Measurements from ENCODE around the gene GOLPH3. TPM values are rescaled to one million over a fixed set of nuclear protein-coding genes. Genes with fewer than 3 reads are reported as not detected.

The GOLPH3 gene
- total and polyA plus RNA-seq, 2 of the 8 experiments (the other 6 are each of a cell fraction or from before 2014, with no cell fraction given) = 53.7 to 93.6 TPM

DNA sequence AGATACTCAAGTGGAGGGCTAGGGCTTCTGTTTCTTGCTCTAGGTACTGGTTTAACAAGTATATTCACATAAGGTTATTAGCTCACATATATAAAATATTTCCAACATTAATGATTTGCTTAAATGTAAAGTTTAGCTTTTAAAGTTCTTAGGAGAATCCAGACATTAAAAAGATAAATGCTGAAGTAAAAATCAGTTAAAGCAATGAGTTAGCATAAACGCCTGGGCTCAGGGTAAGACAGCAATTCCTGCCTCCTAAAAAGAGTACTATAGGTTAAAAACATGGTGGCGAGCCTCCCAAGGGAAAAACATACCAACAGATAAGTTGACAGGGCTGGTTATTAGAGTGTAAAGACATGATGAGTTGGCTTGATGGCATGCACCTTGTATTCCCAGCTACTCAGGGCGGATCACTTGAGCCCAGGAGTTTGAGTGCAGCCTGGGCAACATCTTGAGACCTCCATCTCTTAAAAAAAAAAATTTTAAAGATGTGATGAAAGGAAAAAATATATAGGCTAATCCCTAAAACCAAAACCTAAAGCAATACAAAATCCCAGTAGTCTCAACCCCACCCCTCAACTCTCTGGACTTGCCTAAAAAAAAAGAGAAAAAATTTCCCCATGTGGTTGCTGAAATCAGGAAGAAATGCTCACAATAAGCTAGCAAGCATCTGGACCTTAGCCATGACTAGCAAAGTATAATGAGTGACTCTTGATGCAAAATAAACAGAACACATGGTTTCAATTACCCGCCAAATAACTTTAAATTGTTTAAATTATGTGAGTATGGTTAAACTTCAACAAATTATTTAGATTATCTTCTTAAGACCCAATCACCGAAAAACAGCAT is 3.6 kb downstream of the GOLPH3 start:
- Histone ChIP-seq H3K18ac (ENCODE audit: extremely low read depth, low read length) (no peak overlapping the region), H2BK120ac (replicated peaks; ENCODE audit: low read depth, low read length) (no peak overlapping the region), H3K79me2 (ENCODE audit: control insufficient read depth in 1 of 2, insufficient read depth in 2 of 2, low read length in 2 of 2) (peaks cover 26 to 80% of the 10 kb centered on the region in 2 experiments), H3K23ac (ENCODE audit: insufficient read length) (no peak overlapping the region), H4K20me1 (replicated peaks in 1 of 2; ENCODE audit: control insufficient read depth in 1 of 2, insufficient read depth in 2 of 2, low read length in 2 of 2) (peaks cover 1 to 2% of the 10 kb centered on the region in 2 experiments), H4K91ac (replicated peaks; ENCODE audit: insufficient read length, low read length) (no peak overlapping the region), H3K4me1 (replicated peaks in 1 of 4; ENCODE audit: control insufficient read depth in 3 of 4, insufficient read depth in 4 of 4, low read length in 3 of 4) (no peaks in the 10 kb centered on the region), H2AFZ (ENCODE audit: low read length) (no peak overlapping the region), H2BK20ac (ENCODE audit: low read length) (no peak overlapping the region), H3K4ac (replicated peaks; ENCODE audit: insufficient read length, low read depth, low read length) (no peak overlapping the region), H3K79me1 (ENCODE audit: low read depth, low read length) (peaks cover 2% of the 10 kb centered on the region), H3K36me3 (ENCODE audit: control insufficient read depth in 2 of 4, insufficient read depth in 4 of 4, low read length in 3 of 4) (peaks cover 9 to 52% (median 19%) of the 10 kb centered on the region in 4 experiments; a peak in 7 of 8 replicates), H2BK5ac (ENCODE audit: low read depth, low read length) (no peak overlapping the region), H3K4me2 (ENCODE audit: insufficient read depth in 1 of 2, low read depth in 2 of 2, low read length in 2 of 2) (no peak overlapping the region; a peak in 1 of 4 replicates), H3K27me3 (replicated peaks in 1 of 4; ENCODE audit: control insufficient read depth in 3 of 4, extremely low read depth in 1 of 4, insufficient read depth in 3 of 4, low read length in 3 of 4) (no peaks in the 10 kb centered on the region), H3K4me3 (ENCODE audit: extremely low read depth in 1 of 4, insufficient read depth in 2 of 4, low read depth in 3 of 4, low read length in 4 of 4) (peak overlapping the region in 1 of 4 experiments; percentile 88; a peak in 1 of 8 replicates), H3K14ac (ENCODE audit: insufficient read length) (no peak overlapping the region), H2BK15ac (ENCODE audit: low read length) (no peak overlapping the region), H3K9ac (replicated peaks in 1 of 4; ENCODE audit: extremely low read depth in 1 of 4, low read depth in 3 of 4, low read length in 3 of 4) (no peak overlapping the region), H3K56ac (replicated peaks; ENCODE audit: insufficient read length, low read depth, low read length) (no peak overlapping the region), H4K8ac (ENCODE audit: extremely low read depth, insufficient read depth, low read length) (no peak overlapping the region), H4K5ac (ENCODE audit: insufficient read length, low read depth, low read length) (no peak overlapping the region), H2BK12ac (ENCODE audit: low read depth, low read length) (no peak overlapping the region), H2AK5ac (ENCODE audit: low read depth, low read length) (no peak overlapping the region), H3K9me3 (ENCODE audit: insufficient read depth in 2 of 2, low read depth in 1 of 2, low read length in 1 of 2) (no peaks in the 10 kb centered on the region), H3K23me2 (ENCODE audit: low read depth, low read length) (peaks cover 5% of the 10 kb centered on the region; the same call in 1 of the 2 replicates), H3K27ac (ENCODE audit: low read depth, low read length) (no peak overlapping the region)
- CTCF ChIA-PET (ENCODE audit: partially characterized antibody) = interaction anchor here (0.6 kb wide), 1 partner anchor 11 kb away, joined by 3 read pairs; no protein-coding TSS in a partner anchor
- TF ChIP-seq KDM1A (IDR thresholded peaks at IDR 0.05; ENCODE audit: borderline replicate concordance, low read length) (no peak), POLR2A (IDR thresholded peaks at IDR 0.05; ENCODE audit: control extremely low read depth in 1 of 2, low read depth in 2 of 2, low read length in 2 of 2) (peak in 1 of 2 experiments; percentile 17; a peak in 1 of 3 replicates), GABPA (IDR thresholded peaks at IDR 0.05; ENCODE audit: borderline replicate concordance, insufficient read depth, low read length) (no peak)
- no peak for FAIRE-seq
- POLR2A ChIA-PET (ENCODE audit: partially characterized antibody) = interaction anchor here (1.2 kb wide), 2 partner anchors 13 to 90 kb away, joined by 4 read pairs; no protein-coding TSS in a partner anchor
- DNase-seq (ENCODE audit: low read depth in 1 of 2, low spot score in 2 of 2) = no peak
- WGBS, 2 experiments (ENCODE audit: extremely low coverage in 1 of 2, insufficient coverage in 1 of 2, insufficient read length in 1 of 2, insufficient replicate concordance in 2 of 2, low coverage in 1 of 2, low lambda C conversion rate in 2 of 2, missing lambda C conversion rate in 1 of 2) = 83% methylated on average over 5 of the region's 5 CpGs; no CpG with 5 or more reads in 1 of the 2 experiments

Data from H1 (cell line).